Kidney (tissue), 14 donors: ENCODE results near the gene U2AF2. TPM values are rescaled to one million over a fixed set of nuclear protein-coding genes. Genes with fewer than 3 reads are reported as not detected.

ENCODE experiments used
- DNase-seq, 5 donors: peaks; one replicate each; pipeline ENCODE4 v3.0.0-alpha.2; 2013 to 2020
- FAIRE-seq: peaks from 2 replicates; lab custom pipeline; 2012; peaks lifted over from hg19 to GRCh38; lab: Jason Lieb, UNC
- H3K27ac ChIP-seq, 2 donors: one replicate each; pipeline ENCODE4 v1.7.0; 2013; ENCODE audit warnings: low read depth in 2 of 2, low read length in 2 of 2, inconsistent platforms in 1 of 2
- H3K27me3 ChIP-seq: one replicate; pipeline ENCODE4 v1.7.1; 2013; ENCODE audit warnings: low read length, inconsistent platforms; ENCODE audit not compliant: control insufficient read depth, insufficient read depth
- H3K36me3 ChIP-seq, 3 donors: one replicate each; pipeline versions ENCODE4 v1.7.0 to v1.7.1; 2013; ENCODE audit warnings: low read length in 3 of 3, control low read depth in 1 of 3, inconsistent platforms in 1 of 3; ENCODE audit not compliant: insufficient read depth in 3 of 3, control insufficient read depth in 2 of 3
- H3K4me1 ChIP-seq, 3 donors: one replicate each; pipeline versions ENCODE4 v1.7.0 to v1.7.1; 2013; ENCODE audit warnings: low read length in 3 of 3, inconsistent platforms in 1 of 3, low read depth in 1 of 3; ENCODE audit not compliant: control insufficient read depth in 2 of 3, insufficient read depth in 2 of 3
- H3K4me3 ChIP-seq, 3 donors: one replicate each; pipeline versions ENCODE4 v1.7.0 to v1.8.1; 2013; ENCODE audit warnings: low read length in 3 of 3, control low read depth in 1 of 3, inconsistent platforms in 1 of 3
- H3K9ac ChIP-seq, 3 donors: one replicate each; pipeline versions ENCODE4 v1.7.0 to v1.7.1; 2013; ENCODE audit warnings: low read length in 3 of 3, control low read depth in 1 of 3, inconsistent platforms in 1 of 3
- H3K9me3 ChIP-seq, 3 donors: one replicate each; pipeline versions ENCODE4 v1.7.0 to v1.7.1; 2013; ENCODE audit warnings: low read length in 3 of 3, control low read depth in 1 of 3, inconsistent platforms in 1 of 3; ENCODE audit not compliant: control insufficient read depth in 2 of 3, insufficient read depth in 1 of 3
- CTCF ChIP-seq: IDR thresholded peaks from 3 replicates; pipeline ENCODE4 v1.5.1; 2012; ENCODE audit warnings: mild to moderate bottlenecking, moderate library complexity, borderline replicate concordance; ENCODE audit not compliant: insufficient read depth; ENCODE audit errors: extremely low read depth
- intact Hi-C: fragments of 100-400 bp; cut with DNase I; formaldehyde crosslinking; loops from one replicate; pipeline ENCODE4 v1.11.1; 2022
- polyA plus RNA-seq: library from polyadenylated mRNA; stranded (reverse); fragments of 350-450 nt; fragmentation: Illumina TruSeq; extraction: RNeasy Lipid Tissue Mini Kit (QIAGEN cat#74804); gene quantifications from one replicate; pipeline ENCODE4 v1.2.3, GENCODE V29; 2014; ENCODE audit warnings: low read depth, low replicate concordance; ENCODE audit not compliant: insufficient read depth
- total RNA-seq: library from RNA; stranded (reverse); fragmentation: NEBNext Ultra II Directional; extraction: Animal tissue kit (Norgen Biotek cat#: 25700); gene quantifications from one replicate; pipeline ENCODE4 v1.2.1, GENCODE V29; 2021
- donor health status: control.
- donor health status: control.
- donor health status: control.
- donor health status: control.
- donor health status: control.
- donor health status: DM: yes; HTN: yes; CAD: no.
- donor health status: Normal renal cell carcinoma (clear cell type).

U2AF2 gene
- total and polyA plus RNA-seq, 2 donors from 2014 or later, result 54.8 to 161 TPM

- FAIRE-seq (no peak), DNase-seq (peak; percentile 86 to 91 (median 90))
- Histone ChIP-seq H3K27me3 (no peaks in the 10 kb centered on the region), H3K4me1 (peaks cover 0 to 32% (median 3%) of the 10 kb centered on the region in 3 donors), H3K9me3 (no peaks in the 10 kb centered on the region), H3K36me3 (no peaks in the 10 kb centered on the region), H3K27ac (peak within 1 kb of the TSS; percentile 52 to 89), H3K4me3 (peak within 1 kb of the TSS; percentile 58 to 84 (median 65)), H3K9ac (peak within 1 kb of the TSS; percentile 10 to 72 (median 72))
- intact Hi-C loops, result no loop called here
- no peak for TF ChIP-seq CTCF
Observed at GRCh38 chr19:55647732-55648584, 6.9 kb upstream of the U2AF2 start, which contains the start of gene CCDC106. TSS of gene CCDC106 (plus strand) at chr19:55648212. CDS start at chr19:55649047, 835 bp downstream.

GRCh38 chr19:55648585-55649267, 6.1 kb upstream of the U2AF2 start:
- Histone ChIP-seq H3K27me3 (no peaks in the 10 kb centered on the region), H3K4me1 (peaks cover 0 to 28% (median 0%) of the 10 kb centered on the region in 3 donors), H3K9ac (peak overlapping the region in 2 of 3 donors; percentile 26 to 72), H3K27ac (peak overlapping the region; percentile 20 to 23), H3K9me3 (no peaks in the 10 kb centered on the region), H3K4me3 (peak overlapping the region; percentile 53 to 84 (median 58)), H3K36me3 (no peaks in the 10 kb centered on the region)
- DNase-seq (peak in 1 of 5 donors; percentile 80), FAIRE-seq (no peak)
- intact Hi-C loops, result no loop called here
- no peak for TF ChIP-seq CTCF

- intact Hi-C loops, result no loop called here
- Histone ChIP-seq H3K9me3 (no peaks in the 10 kb centered on the region), H3K4me1 (peaks cover 0 to 21% (median 0%) of the 10 kb centered on the region in 3 donors), H3K36me3 (no peaks in the 10 kb centered on the region), H3K4me3 (peak overlapping the region in 2 of 3 donors; percentile 58 to 84), H3K9ac (peak overlapping the region in 1 of 3 donors; percentile 72), H3K27ac (peak overlapping the region; percentile 20 to 23), H3K27me3 (no peaks in the 10 kb centered on the region)
- TF ChIP-seq CTCF, result no peak
- FAIRE-seq (no peak), DNase-seq (peak in 1 of 5 donors; percentile 69)
Observed at GRCh38 chr19:55649268-55650125, 5.3 kb upstream of the U2AF2 start.
